ENCODE data around the gene TIRAP. TPM values are rescaled to one million over a fixed set of nuclear protein-coding genes. Genes with fewer than 3 reads are reported as not detected.
A peak's percentile ranks its signal among the peaks of the same experiment; 100 is the strongest.

The TIRAP gene
- polyA plus RNA-seq, 1 of the 3 experiments (the other 2 are of a cell fraction): 5.5 TPM

GRCh38 chr11:126282361-126282735 is 545 bp upstream of the TIRAP start:
- Histone ChIP-seq H3K36me3 (replicated peaks in 1 of 2; ENCODE audit: control insufficient read depth in 1 of 2, insufficient read depth in 2 of 2, low read length in 1 of 2) (peaks cover 0 to 8% of the 10 kb centered on the region in 2 experiments), H3K9me2 (no peaks in the 10 kb centered on the region), H3F3A (replicated peaks; ENCODE audit: insufficient read depth) (peaks cover 18% of the 10 kb centered on the region), H3K9ac (peak overlapping the region; percentile 86), H3K9me3 (no peaks in the 10 kb centered on the region), H2AFZ (ENCODE audit: low read depth) (peak overlapping the region; percentile 87), H3K79me2 (ENCODE audit: insufficient read depth) (peaks cover 32% of the 10 kb centered on the region), H3K4me1 (ENCODE audit: control insufficient read depth in 1 of 2, insufficient read depth in 2 of 2, low read depth in 1 of 2, low read length in 1 of 2) (peaks cover 9 to 13% of the 10 kb centered on the region in 2 experiments; a peak in 1 of 4 replicates), H3K4me2 (peak overlapping the region; percentile 96), H4K20me1 (ENCODE audit: insufficient read depth) (peaks cover 6% of the 10 kb centered on the region; the same call in 1 of the 2 replicates), H3K27ac (ENCODE audit: low read depth in 2 of 2, low read length in 1 of 2) (peak overlapping the region; percentile 69 to 82), H3K4me3 (ENCODE audit: low read depth in 2 of 2, low read length in 1 of 2) (peak overlapping the region; percentile 62 to 75), H3K27me3 (ENCODE audit: insufficient read depth) (no peaks in the 10 kb centered on the region)
- TF ChIP-seq JUND (IDR thresholded peaks at IDR 0.05): no peak
- no peak for TF ChIP-seq IRF3 (IDR thresholded peaks at IDR 0.05; ENCODE audit: low read depth, low read length)
- TF ChIP-seq FOXM1 (IDR thresholded peaks at IDR 0.05; ENCODE audit: low read depth): no peak
- no peak for TF ChIP-seq RFX5 (IDR thresholded peaks at IDR 0.05; ENCODE audit: low read length)
- TF ChIP-seq USF2 (IDR thresholded peaks at IDR 0.05; ENCODE audit: borderline replicate concordance, low read depth, low read length): no peak
- TF ChIP-seq EZH2phosphoT487 (IDR thresholded peaks at IDR 0.05; ENCODE audit: borderline replicate concordance, low read depth): no peak
- TF ChIP-seq SMC3 (IDR thresholded peaks at IDR 0.05; ENCODE audit: low read depth, low read length): no peak
- TF ChIP-seq RXRA (IDR thresholded peaks at IDR 0.05; ENCODE audit: borderline replicate concordance, low read depth): no peak
- TF ChIP-seq YY1 (IDR thresholded peaks at IDR 0.05; ENCODE audit: low read depth): no peak
- no peak; the same call in 1 of the 2 replicates for TF ChIP-seq POLR2AphosphoS5 (IDR thresholded peaks at IDR 0.05; ENCODE audit: low read depth, low read length)
- TF ChIP-seq FOXJ3 (CRISPR knock-in tag; IDR thresholded peaks at IDR 0.05): no peak
- no peak for TF ChIP-seq CTCF (IDR thresholded peaks at IDR 0.05)
- peak; percentile 81 for DNase-seq
- ChIA-PET POLR2A (interaction anchor here (0.7 to 2.4 kb wide), 5 partner anchors 8 to 22 kb away, joined by 3 to 12 read pairs (median 4); partner anchors contain the start of genes DCPS, FOXRED1 and SRPRA), CTCF (interaction anchor here (0.6 to 1.2 kb wide), 2 partner anchors 28 to 70 kb away, joined by 3 read pairs; no protein-coding TSS in a partner anchor)
- WGBS (ENCODE audit: low lambda C conversion rate): 25% methylated on average over 15 of the region's 15 CpGs

- no peak overlapping the region for H2AFZ ChIP-seq (ENCODE audit: low read depth)
- H3K79me2 ChIP-seq (ENCODE audit: insufficient read depth): peaks cover 37% of the 10 kb centered on the region
- H3K9ac ChIP-seq: no peak overlapping the region
- POLR2A ChIA-PET: no interaction called here
- peaks cover 6% of the 10 kb centered on the region; the same call in 1 of the 2 replicates for H4K20me1 ChIP-seq (ENCODE audit: insufficient read depth)
- no peaks in the 10 kb centered on the region for H3K9me2 ChIP-seq
- peaks cover 5 to 11% of the 10 kb centered on the region in 2 experiments for H3K36me3 ChIP-seq (replicated peaks in 1 of 2; ENCODE audit: control insufficient read depth in 1 of 2, insufficient read depth in 2 of 2, low read length in 1 of 2)
- no peaks in the 10 kb centered on the region for H3K27me3 ChIP-seq (ENCODE audit: insufficient read depth)
- peaks cover 9 to 13% of the 10 kb centered on the region in 2 experiments; a peak in 1 of 4 replicates for H3K4me1 ChIP-seq (ENCODE audit: control insufficient read depth in 1 of 2, insufficient read depth in 2 of 2, low read depth in 1 of 2, low read length in 1 of 2)
- peaks cover 14% of the 10 kb centered on the region for H3F3A ChIP-seq (replicated peaks; ENCODE audit: insufficient read depth)
- 50% methylated on average over 6 of the region's 6 CpGs for WGBS (ENCODE audit: low lambda C conversion rate)
- peak overlapping the region; percentile 96; the same call in 1 of the 2 replicates for H3K4me2 ChIP-seq
- DNase-seq: no peak
- H3K9me3 ChIP-seq: no peaks in the 10 kb centered on the region
- CTCF ChIA-PET: no interaction called here
- peak overlapping the region in 1 of 2 experiments; percentile 30; a peak in 2 of 4 replicates for H3K27ac ChIP-seq (ENCODE audit: low read depth in 2 of 2, low read length in 1 of 2)
- H3K4me3 ChIP-seq (ENCODE audit: low read depth in 2 of 2, low read length in 1 of 2): no peak overlapping the region
- no peak for TF ChIP-seq EP300 (IDR thresholded peaks at IDR 0.05; ENCODE audit: borderline replicate concordance in 1 of 2, low read depth in 1 of 2, low read length in 1 of 2)
- no peak for TF ChIP-seq MXI1 (IDR thresholded peaks at IDR 0.05; ENCODE audit: low read depth, low read length)
- TF ChIP-seq FOSL2 (IDR thresholded peaks at IDR 0.05; ENCODE audit: borderline replicate concordance, low read depth): peak; percentile 68; the same call in 1 of the 2 replicates
- TF ChIP-seq CHD2 (IDR thresholded peaks at IDR 0.05; ENCODE audit: low read length, partially characterized antibody): no peak
- TF ChIP-seq USF1 (IDR thresholded peaks at IDR 0.05; ENCODE audit: borderline replicate concordance, low read depth): no peak
- TF ChIP-seq NFIC (IDR thresholded peaks at IDR 0.05; ENCODE audit: borderline replicate concordance): peak; percentile 94
- TF ChIP-seq GABPA (IDR thresholded peaks at IDR 0.05; ENCODE audit: low read depth): no peak
- TF ChIP-seq JUND (IDR thresholded peaks at IDR 0.05): peak; percentile 51
- TF ChIP-seq NRF1 (IDR thresholded peaks at IDR 0.05; ENCODE audit: low read depth, low read length): no peak
- no peak for TF ChIP-seq SIN3A (IDR thresholded peaks at IDR 0.05; ENCODE audit: borderline replicate concordance, low read depth, low read length)
- TF ChIP-seq GATA2 (CRISPR knock-in tag; IDR thresholded peaks at IDR 0.05): no peak
- TF ChIP-seq FOXJ3 (CRISPR knock-in tag; IDR thresholded peaks at IDR 0.05): no peak
- peak; percentile 45; the same call in 1 of the 2 replicates for TF ChIP-seq PBX3 (IDR thresholded peaks at IDR 0.05)
- no peak for TF ChIP-seq EZH2phosphoT487 (IDR thresholded peaks at IDR 0.05; ENCODE audit: borderline replicate concordance, low read depth)
Observed at GRCh38 chr11:126284829-126285228, 1.9 kb downstream of the TIRAP start.
